K562 (cell line): ENCODE measurements around the gene RCE1. TPM values are rescaled to one million over a fixed set of nuclear protein-coding genes. Genes with fewer than 3 reads are reported as not detected.
A peak's percentile ranks its signal among the peaks of the same experiment; 100 is the strongest.

Experiments
- BRD4 ChIP-seq: fragments of 200-600 bp; sonication (generic); IDR thresholded peaks from 2 replicates; pipeline ENCODE4 v1.6.1; 2017; ENCODE audit warnings: inconsistent platforms
- CCAR2 ChIP-seq: fragments of 200-400 bp; formaldehyde crosslinking; IDR thresholded peaks from 2 replicates; pipeline ENCODE4 v1.6.1; 2017; ENCODE audit warnings: mild to moderate bottlenecking, low read depth, low read length
- DDX20 ChIP-seq: fragments of 450-650 bp; IDR thresholded peaks from 2 replicates; pipeline ENCODE4 v1.6.1; 2016; ENCODE audit warnings: missing genetic modification characterization, low read depth, mild to moderate bottlenecking, missing compliant biosample characterization, moderate library complexity
- FOXP1 ChIP-seq: sonication (generic); formaldehyde crosslinking; IDR thresholded peaks from 2 replicates; pipeline ENCODE4 v1.8.0; 2022; ENCODE audit warnings: mild to moderate bottlenecking, missing genetic modification reagents
- KLF6 ChIP-seq: fragments of 250-450 bp; sonication (Bioruptor Pico); IDR thresholded peaks from 2 replicates; pipeline ENCODE4 v1.4.0; 2020; ENCODE audit warnings: mild to moderate bottlenecking, moderate library complexity, borderline replicate concordance
- NCOR1 ChIP-seq: fragments of 450-650 bp; IDR thresholded peaks from 2 replicates; pipeline ENCODE4 v1.6.1; 2016; ENCODE audit warnings: mild to moderate bottlenecking, moderate library complexity
- NELFE ChIP-seq: IDR thresholded peaks from 2 replicates; pipeline ENCODE4 v1.6.1; 2011; ENCODE audit warnings: mild to moderate bottlenecking; ENCODE audit not compliant: insufficient read depth, insufficient read length
- NUFIP1 ChIP-seq: fragments of 450-650 bp; IDR thresholded peaks from 2 replicates; pipeline ENCODE4 v1.6.1; 2018; ENCODE audit not compliant: partially characterized antibody
- RAD51 ChIP-seq: fragments of 450-650 bp; IDR thresholded peaks from 2 replicates; pipeline ENCODE4 v1.7.1; 2016; ENCODE audit warnings: low read depth, mild to moderate bottlenecking, borderline replicate concordance
- ZNF347 ChIP-seq: fragments of 450-650 bp; formaldehyde crosslinking; IDR thresholded peaks from 2 replicates; pipeline ENCODE4 v1.4.0; 2020; ENCODE audit warnings: low read depth, mild to moderate bottlenecking, moderate library complexity
- ZNF561 ChIP-seq: fragments of 450-650 bp; formaldehyde crosslinking; conservative IDR thresholded peaks from 2 replicates; pipeline ENCODE4 v1.4.0; 2020; ENCODE audit warnings: mild to moderate bottlenecking, moderate library complexity
- ZNF699 ChIP-seq: fragments of 250-450 bp; sonication (Bioruptor Pico); IDR thresholded peaks from 2 replicates; pipeline ENCODE4 v1.8.0; 2021; ENCODE audit warnings: mild to moderate bottlenecking, moderate library complexity; ENCODE audit not compliant: insufficient replicate concordance
- ZNF764 ChIP-seq: fragments of 250-450 bp; sonication (Bioruptor Pico); IDR thresholded peaks from 2 replicates; pipeline ENCODE4 v1.4.0; 2020; ENCODE audit warnings: low read depth, mild to moderate bottlenecking, moderate library complexity
- polyA plus RNA-seq, 8 experiments: library from polyadenylated mRNA; depleted of rRNA in 4 of 8; stranded (reverse) in 5 of 8; unstranded in 3 of 8; fragments of >200 nt; fragmentation: Nextera tagmentation in 2 of 8; fragmentation: Illumina TruSeq in 1 of 8; extraction: Ambion mirVana in 2 of 8; extraction: Trizol in 1 of 8; gene quantifications; 2 replicates each; pipeline versions ENCODE4 v1.2.1 to v1.2.3, GENCODE V29; 2011 to 2014; ENCODE audit warnings: inconsistent platforms in 1 of 8, missing spikeins in 1 of 8
- total RNA-seq, 7 experiments: library from RNA; depleted of rRNA in 6 of 7; stranded (reverse); fragments of >200 nt in 6 of 7; fragmentation: Illumina TruSeq in 2 of 7; extraction: Trizol in 2 of 7; gene quantifications; 2 replicates each; pipeline versions ENCODE4 v1.2.1 to v1.2.3, GENCODE V29; 2011 to 2021; ENCODE audit warnings: low replicate concordance in 1 of 7
- TF ChIP-seq, protein P1 (sequence below), 2 experiments: fragments of 450-650 bp; conservative IDR thresholded peaks; 2 replicates each; pipeline ENCODE4 v1.6.1; 2017; ENCODE audit warnings: mild to moderate bottlenecking in 2 of 2, moderate library complexity in 2 of 2
- TF ChIP-seq, protein P2 (sequence below): fragments of 250-450 bp; sonication (Bioruptor Pico); IDR thresholded peaks from 2 replicates; pipeline ENCODE4 v1.5.0; 2022; ENCODE audit warnings: mild to moderate bottlenecking
- TF ChIP-seq, protein P3 (sequence below), 2 experiments: IDR thresholded peaks in 1 of 2; conservative IDR thresholded peaks in 1 of 2; 2 replicates each; pipeline ENCODE4 v1.6.1; 2016; ENCODE audit warnings: low read depth in 2 of 2, mild to moderate bottlenecking in 1 of 2, missing compliant biosample characterization in 1 of 2, missing genetic modification characterization in 1 of 2, moderate library complexity in 1 of 2
- TF ChIP-seq, protein P4 (sequence below): sonication (generic); formaldehyde crosslinking; IDR thresholded peaks from 2 replicates; pipeline ENCODE4 v1.9.0; 2022; ENCODE audit warnings: mild to moderate bottlenecking, missing genetic modification reagents
- TF ChIP-seq, protein P5 (sequence below), 3 experiments: IDR thresholded peaks in 2 of 3; conservative IDR thresholded peaks in 1 of 3; 2 replicates each; pipeline ENCODE4 v1.5.1; 2011 to 2012; ENCODE audit warnings: low read length in 3 of 3, mild to moderate bottlenecking in 3 of 3, control low read depth in 2 of 3, improper control_type of control experiment in 1 of 3, inconsistent platforms in 1 of 3, low read depth in 1 of 3, mixed read lengths in 1 of 3, moderate library complexity in 1 of 3; ENCODE audit not compliant: insufficient read depth in 2 of 3

RCE1 gene
- total and polyA plus RNA-seq, 9 of the 15 experiments (the other 6 are each of a cell fraction or from before 2014, with no cell fraction given): 0.75 to 41.5 (median 15.1) TPM

DNA sequence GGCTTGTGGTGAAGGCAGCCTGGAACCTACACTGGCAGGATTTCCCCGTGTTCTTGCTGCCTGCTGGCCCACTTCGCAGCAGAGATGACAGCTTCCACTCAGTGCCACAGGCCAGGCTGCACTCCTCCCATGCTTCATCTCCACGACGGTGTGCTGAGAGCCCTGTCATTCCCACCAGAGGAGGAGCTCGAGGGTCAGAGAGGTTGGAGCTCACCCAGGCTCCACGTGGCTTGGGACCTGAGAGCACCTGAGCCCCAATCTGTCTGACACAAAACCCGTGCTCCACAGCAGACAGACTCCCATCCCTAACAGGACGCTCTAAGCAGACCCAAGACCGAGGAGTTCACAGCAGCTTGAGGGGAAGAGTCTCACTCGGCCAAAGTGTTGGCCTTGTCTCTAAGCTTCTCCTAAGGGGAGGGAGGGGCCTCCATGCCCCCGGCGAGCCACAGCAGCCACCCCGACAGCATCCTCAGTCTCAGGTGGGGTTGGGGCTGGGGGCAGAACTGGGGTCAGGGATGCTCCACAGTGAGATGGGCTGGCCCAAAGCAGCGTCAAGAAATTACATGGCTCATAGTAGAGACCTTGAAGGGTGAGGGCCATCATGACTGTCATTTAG is 24.3 kb downstream of the RCE1 start (continued):
- TF ChIP-seq, protein P1, sequence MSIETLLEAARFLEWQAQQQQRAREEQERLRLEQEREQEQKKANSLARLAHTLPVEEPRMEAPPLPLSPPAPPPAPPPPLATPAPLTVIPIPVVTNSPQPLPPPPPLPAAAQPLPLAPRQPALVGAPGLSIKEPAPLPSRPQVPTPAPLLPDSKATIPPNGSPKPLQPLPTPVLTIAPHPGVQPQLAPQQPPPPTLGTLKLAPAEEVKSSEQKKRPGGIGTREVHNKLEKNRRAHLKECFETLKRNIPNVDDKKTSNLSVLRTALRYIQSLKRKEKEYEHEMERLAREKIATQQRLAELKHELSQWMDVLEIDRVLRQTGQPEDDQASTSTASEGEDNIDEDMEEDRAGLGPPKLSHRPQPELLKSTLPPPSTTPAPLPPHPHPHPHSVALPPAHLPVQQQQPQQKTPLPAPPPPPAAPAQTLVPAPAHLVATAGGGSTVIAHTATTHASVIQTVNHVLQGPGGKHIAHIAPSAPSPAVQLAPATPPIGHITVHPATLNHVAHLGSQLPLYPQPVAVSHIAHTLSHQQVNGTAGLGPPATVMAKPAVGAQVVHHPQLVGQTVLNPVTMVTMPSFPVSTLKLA (conservative IDR thresholded peaks at IDR 0.05): peak; percentile 68 to 69
- TF ChIP-seq ZNF561 (CRISPR knock-in tag) (no peak), BRD4 (no peak), FOXP1 (CRISPR knock-in tag) (no peak), CCAR2 (no peak), ZNF764 (CRISPR knock-in tag) (no peak), NUFIP1 (no peak), ZNF347 (no peak), ZNF699 (CRISPR knock-in tag) (no peak), DDX20 (tag) (no peak), RAD51 (no peak), NELFE (no peak), KLF6 (no peak), NCOR1 (no peak)
- TF ChIP-seq, protein P2, sequence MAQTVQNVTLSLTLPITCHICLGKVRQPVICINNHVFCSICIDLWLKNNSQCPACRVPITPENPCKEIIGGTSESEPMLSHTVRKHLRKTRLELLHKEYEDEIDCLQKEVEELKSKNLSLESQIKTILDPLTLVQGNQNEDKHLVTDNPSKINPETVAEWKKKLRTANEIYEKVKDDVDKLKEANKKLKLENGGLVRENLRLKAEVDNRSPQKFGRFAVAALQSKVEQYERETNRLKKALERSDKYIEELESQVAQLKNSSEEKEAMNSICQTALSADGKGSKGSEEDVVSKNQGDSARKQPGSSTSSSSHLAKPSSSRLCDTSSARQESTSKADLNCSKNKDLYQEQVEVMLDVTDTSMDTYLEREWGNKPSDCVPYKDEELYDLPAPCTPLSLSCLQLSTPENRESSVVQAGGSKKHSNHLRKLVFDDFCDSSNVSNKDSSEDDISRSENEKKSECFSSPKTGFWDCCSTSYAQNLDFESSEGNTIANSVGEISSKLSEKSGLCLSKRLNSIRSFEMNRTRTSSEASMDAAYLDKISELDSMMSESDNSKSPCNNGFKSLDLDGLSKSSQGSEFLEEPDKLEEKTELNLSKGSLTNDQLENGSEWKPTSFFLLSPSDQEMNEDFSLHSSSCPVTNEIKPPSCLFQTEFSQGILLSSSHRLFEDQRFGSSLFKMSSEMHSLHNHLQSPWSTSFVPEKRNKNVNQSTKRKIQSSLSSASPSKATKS (CRISPR knock-in tag): no peak
- TF ChIP-seq, protein P3, sequence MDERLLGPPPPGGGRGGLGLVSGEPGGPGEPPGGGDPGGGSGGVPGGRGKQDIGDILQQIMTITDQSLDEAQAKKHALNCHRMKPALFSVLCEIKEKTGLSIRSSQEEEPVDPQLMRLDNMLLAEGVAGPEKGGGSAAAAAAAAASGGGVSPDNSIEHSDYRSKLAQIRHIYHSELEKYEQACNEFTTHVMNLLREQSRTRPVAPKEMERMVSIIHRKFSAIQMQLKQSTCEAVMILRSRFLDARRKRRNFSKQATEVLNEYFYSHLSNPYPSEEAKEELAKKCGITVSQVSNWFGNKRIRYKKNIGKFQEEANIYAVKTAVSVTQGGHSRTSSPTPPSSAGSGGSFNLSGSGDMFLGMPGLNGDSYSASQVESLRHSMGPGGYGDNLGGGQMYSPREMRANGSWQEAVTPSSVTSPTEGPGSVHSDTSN (CRISPR knock-in tag; IDR thresholded peaks at IDR 0.05; ENCODE audit: low read depth): no peak
- TF ChIP-seq, protein P3 (tag; conservative IDR thresholded peaks at IDR 0.05; ENCODE audit: low read depth): no peak
- TF ChIP-seq, protein P4, sequence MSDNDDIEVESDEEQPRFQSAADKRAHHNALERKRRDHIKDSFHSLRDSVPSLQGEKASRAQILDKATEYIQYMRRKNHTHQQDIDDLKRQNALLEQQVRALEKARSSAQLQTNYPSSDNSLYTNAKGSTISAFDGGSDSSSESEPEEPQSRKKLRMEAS: peak; percentile 83
- TF ChIP-seq, protein P5, sequence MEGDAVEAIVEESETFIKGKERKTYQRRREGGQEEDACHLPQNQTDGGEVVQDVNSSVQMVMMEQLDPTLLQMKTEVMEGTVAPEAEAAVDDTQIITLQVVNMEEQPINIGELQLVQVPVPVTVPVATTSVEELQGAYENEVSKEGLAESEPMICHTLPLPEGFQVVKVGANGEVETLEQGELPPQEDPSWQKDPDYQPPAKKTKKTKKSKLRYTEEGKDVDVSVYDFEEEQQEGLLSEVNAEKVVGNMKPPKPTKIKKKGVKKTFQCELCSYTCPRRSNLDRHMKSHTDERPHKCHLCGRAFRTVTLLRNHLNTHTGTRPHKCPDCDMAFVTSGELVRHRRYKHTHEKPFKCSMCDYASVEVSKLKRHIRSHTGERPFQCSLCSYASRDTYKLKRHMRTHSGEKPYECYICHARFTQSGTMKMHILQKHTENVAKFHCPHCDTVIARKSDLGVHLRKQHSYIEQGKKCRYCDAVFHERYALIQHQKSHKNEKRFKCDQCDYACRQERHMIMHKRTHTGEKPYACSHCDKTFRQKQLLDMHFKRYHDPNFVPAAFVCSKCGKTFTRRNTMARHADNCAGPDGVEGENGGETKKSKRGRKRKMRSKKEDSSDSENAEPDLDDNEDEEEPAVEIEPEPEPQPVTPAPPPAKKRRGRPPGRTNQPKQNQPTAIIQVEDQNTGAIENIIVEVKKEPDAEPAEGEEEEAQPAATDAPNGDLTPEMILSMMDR (IDR thresholded peaks at IDR 0.05 in 2 of 3, conservative IDR thresholded peaks at IDR 0.05 in 1 of 3; ENCODE audit: insufficient read depth in 2 of 3, low read depth in 1 of 3, low read length in 3 of 3): peak; percentile 35 to 50 (median 37); a peak in 4 of 6 replicates
